B cell (primary cell): ENCODE results near the gene ARHGAP23. TPM values are rescaled to one million over a fixed set of nuclear protein-coding genes. Genes with fewer than 3 reads are reported as not detected.
A peak's percentile ranks its signal among the peaks of the same experiment; 100 is the strongest.

Source experiments
- ATAC-seq: fragments of 200-7000 bp; cut with Tn5 transposase; one replicate; pipeline ENCODE4 v1.10.0; 2021; ENCODE audit warnings: low read depth, mild to moderate bottlenecking, moderate number of reproducible peaks, moderate library complexity
- CTCF ChIA-PET: fragments of 350-600 bp; sonication (Branson Sonifier 250); formaldehyde crosslinking; loops from one replicate; lab custom pipeline; 2021; ENCODE audit warnings: antibody characterized with exemption, inconsistent platforms; lab: Charles Lee
- POLR2A ChIA-PET: fragments of 350-600 bp; sonication (Branson Sonifier 250); formaldehyde crosslinking; loops from one replicate; lab custom pipeline; 2021; ENCODE audit warnings: antibody characterized with exemption; lab: Charles Lee
- DNase-seq: peaks from one replicate; pipeline ENCODE4 v3.0.0; 2013
- H2AFZ ChIP-seq: 2 replicates; pipeline ENCODE4 v1.6.1; 2012; ENCODE audit warnings: mild to moderate bottlenecking, low read depth, low read length; ENCODE audit not compliant: insufficient read depth, poor library complexity, severe bottlenecking
- H3K27ac ChIP-seq, 2 donors: 1 replicate in 1 of 2; 2 replicates in 1 of 2; pipeline ENCODE4 v1.5.1; 2012 to 2013; ENCODE audit warnings: low read length in 2 of 2, mild to moderate bottlenecking in 2 of 2, moderate library complexity in 1 of 2
- H3K27me3 ChIP-seq, 4 experiments: fragments of 200-600 bp in 1 of 4; sonication (generic) in 1 of 4; replicated peaks in 1 of 4; 1 replicate in 2 of 4; 2 replicates in 2 of 4; pipeline versions ENCODE4 v1.6.1 to v1.7.0; 2013 to 2016; ENCODE audit warnings: low read length in 3 of 4, mild to moderate bottlenecking in 2 of 4, mixed read lengths in 1 of 4, moderate library complexity in 1 of 4; ENCODE audit not compliant: insufficient read depth in 4 of 4, control insufficient read depth in 3 of 4; ENCODE audit errors: control extremely low read depth in 1 of 4
- H3K36me3 ChIP-seq, 2 experiments: replicated peaks in 1 of 2; 1 replicate in 1 of 2; 2 replicates in 1 of 2; pipeline versions ENCODE4 v1.6.1 to v1.7.1; 2013; ENCODE audit warnings: low read length in 1 of 2; ENCODE audit not compliant: insufficient read depth in 2 of 2, control insufficient read depth in 1 of 2; ENCODE audit errors: control extremely low read depth in 1 of 2, extremely low read depth in 1 of 2
- H3K4me1 ChIP-seq, 2 donors: fragments of 200-600 bp in 1 of 2; sonication (generic) in 1 of 2; 1 replicate in 1 of 2; 2 replicates in 1 of 2; pipeline versions ENCODE4 v1.5.1 to v1.6.1; 2013 to 2017; ENCODE audit warnings: low read length in 2 of 2; ENCODE audit not compliant: control insufficient read depth in 2 of 2, insufficient read depth in 2 of 2
- H3K4me2 ChIP-seq: replicated peaks from 2 replicates; pipeline ENCODE3; 2012; ENCODE audit warnings: mild to moderate bottlenecking, low read depth, low read length; ENCODE audit not compliant: poor library complexity, severe bottlenecking
- H3K4me3 ChIP-seq, 5 experiments: fragments of 200-600 bp in 1 of 5; sonication (generic) in 1 of 5; 1 replicate in 3 of 5; 2 replicates in 2 of 5; pipeline versions ENCODE4 v1.5.1 to v1.7.0; 2011 to 2016; ENCODE audit warnings: low read length in 4 of 5, mild to moderate bottlenecking in 4 of 5, low read depth in 2 of 5, control low read depth in 1 of 5, moderate library complexity in 1 of 5; ENCODE audit not compliant: insufficient read depth in 1 of 5; ENCODE audit errors: control extremely low read depth in 1 of 5, extremely low read depth in 1 of 5
- H3K79me2 ChIP-seq: fragments of 200-600 bp; sonication (generic); one replicate; pipeline ENCODE4 v1.6.0; 2016; ENCODE audit warnings: low read length; ENCODE audit not compliant: control insufficient read depth, insufficient read depth
- H3K9ac ChIP-seq: fragments of 200-600 bp; sonication (generic); 2 replicates; pipeline ENCODE4 v1.6.1; 2017; ENCODE audit warnings: mild to moderate bottlenecking, low read length, moderate library complexity
- H3K9me3 ChIP-seq, 3 donors: one replicate each; pipeline versions ENCODE4 v1.6.1 to v1.7.1; 2013; ENCODE audit warnings: low read length in 2 of 3; ENCODE audit not compliant: control insufficient read depth in 2 of 3, insufficient read depth in 1 of 3; ENCODE audit errors: control extremely low read depth in 1 of 3
- H4K20me1 ChIP-seq: 2 replicates; pipeline ENCODE4 v1.6.0; 2012; ENCODE audit warnings: mild to moderate bottlenecking, low read length; ENCODE audit not compliant: insufficient read depth, control insufficient read depth, poor library complexity, severe bottlenecking
- H3K27ac Mint-ChIP-seq: one replicate; pipeline ENCODE4 v1.8.0; 2021; ENCODE audit warnings: mixed read lengths
- H3K27me3 Mint-ChIP-seq: one replicate; pipeline ENCODE4 v1.8.0; 2021; ENCODE audit warnings: mixed read lengths
- H3K4me1 Mint-ChIP-seq: one replicate; pipeline ENCODE4 v1.8.0; 2021; ENCODE audit warnings: mixed read lengths
- H3K4me3 Mint-ChIP-seq: one replicate; pipeline ENCODE4 v1.8.0; 2021; ENCODE audit warnings: mixed read lengths
- H3K9me3 Mint-ChIP-seq: one replicate; pipeline ENCODE4 v1.8.0; 2022; ENCODE audit warnings: mixed read lengths; ENCODE audit not compliant: insufficient read depth
- EZH2 ChIP-seq: IDR thresholded peaks from 2 replicates; pipeline ENCODE4 v1.6.1; 2012; ENCODE audit warnings: borderline replicate concordance, low read depth, mild to moderate bottlenecking, moderate library complexity, low read length; ENCODE audit not compliant: insufficient read depth, poor library complexity, severe bottlenecking
- WGBS: methylation state at CpG from one replicate; pipeline ENCODE4 v1.1.5; 2013; ENCODE audit warnings: missing lambda C conversion rate; ENCODE audit not compliant: insufficient coverage; 5-methylcytosine and 5-hydroxymethylcytosine counted together
- intact Hi-C: fragments of 100-400 bp; cut with micrococcal nuclease; formaldehyde crosslinking; loops from one replicate; pipeline ENCODE4 v1.10.0; 2022
- polyA plus RNA-seq: library from polyadenylated mRNA; depleted of rRNA; stranded (reverse); fragments of >200 nt; gene quantifications from 2 replicates; pipeline ENCODE4 v1.2.3, GENCODE V29; 2012
- total RNA-seq, 2 donors: library from RNA; stranded (reverse); fragments of 120-200 nt in 1 of 2; gene quantifications; 1 replicate in 1 of 2; 2 replicates in 1 of 2; pipeline versions ENCODE4 v1.2.3 to v1.2.4, GENCODE V29; 2013 to 2022
- TF ChIP-seq, protein P1 (sequence below): fragments of 200-600 bp; IDR thresholded peaks from one replicate; pipeline ENCODE4 v1.8.0; 2022; ENCODE audit warnings: antibody characterized with exemption, mild to moderate bottlenecking

ARHGAP23 gene
- total and polyA plus RNA-seq, 2 donors (not counting 1 experiment from before 2014, with no cell fraction given) = 0.07 to 0.12 TPM

DNA sequence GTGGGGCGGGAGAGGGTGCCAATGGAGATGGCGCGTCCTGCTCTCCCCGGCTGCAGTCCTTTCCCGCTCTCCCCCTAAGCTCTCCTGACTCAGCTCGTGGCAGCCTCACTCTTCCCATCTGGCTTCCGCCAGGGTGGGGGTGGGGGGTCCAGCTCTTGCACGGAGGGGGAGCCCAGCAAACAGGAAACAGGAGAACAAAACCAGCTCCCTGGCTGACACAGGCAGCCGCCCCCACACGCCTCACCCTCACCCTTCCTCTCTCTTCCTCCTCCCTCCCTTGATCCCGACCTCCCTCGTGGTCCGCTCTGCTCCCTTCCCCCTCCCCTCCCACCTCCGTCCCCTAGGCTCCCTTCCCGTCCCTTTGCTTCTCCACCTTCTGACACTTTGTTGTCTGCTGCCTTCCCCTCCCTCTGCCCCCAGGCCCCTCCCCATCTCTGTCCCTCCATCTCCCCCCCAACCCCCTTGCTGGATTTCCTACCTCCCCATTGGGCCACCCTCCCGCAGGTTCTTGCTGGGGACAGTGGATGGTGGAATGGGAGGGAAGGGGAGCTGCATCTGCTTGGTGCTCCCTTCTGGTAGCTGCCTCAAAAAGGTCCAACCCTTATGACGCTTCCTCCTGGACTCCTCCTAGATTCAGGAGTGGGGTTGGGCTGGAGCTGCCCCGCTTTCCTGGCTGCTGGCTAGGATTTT, 23.7 kb downstream of the ARHGAP23 start:
- DNase-seq = no peak
- ATAC-seq = no peak
- Histone ChIP-seq H3K79me2 (no peaks in the 10 kb centered on the region), H3K9ac (no peak overlapping the region), H3K27me3 (peaks cover 0 to 30% (median 6%) of the 10 kb centered on the region in 4 experiments), H3K4me1 (no peaks in the 10 kb centered on the region), H2AFZ (no peak overlapping the region), H3K36me3 (no peaks in the 10 kb centered on the region), H3K4me3 (no peak overlapping the region), H3K27ac (no peak overlapping the region), H4K20me1 (no peaks in the 10 kb centered on the region), H3K9me3 (peaks cover 0 to 2% (median 0%) of the 10 kb centered on the region in 3 donors), H3K4me2 (no peak overlapping the region)
- WGBS = 41% methylated on average over 11 of the region's 18 CpGs
- Mint-ChIP-seq H3K4me3 (no peak overlapping the region), H3K9me3 (no peaks in the 10 kb centered on the region), H3K27ac (no peak overlapping the region), H3K4me1 (peaks cover 13% of the 10 kb centered on the region), H3K27me3 (peaks cover 44% of the 10 kb centered on the region)
- CTCF ChIA-PET = no interaction called here
- TF ChIP-seq EZH2 = no peak
- TF ChIP-seq, protein P1, sequence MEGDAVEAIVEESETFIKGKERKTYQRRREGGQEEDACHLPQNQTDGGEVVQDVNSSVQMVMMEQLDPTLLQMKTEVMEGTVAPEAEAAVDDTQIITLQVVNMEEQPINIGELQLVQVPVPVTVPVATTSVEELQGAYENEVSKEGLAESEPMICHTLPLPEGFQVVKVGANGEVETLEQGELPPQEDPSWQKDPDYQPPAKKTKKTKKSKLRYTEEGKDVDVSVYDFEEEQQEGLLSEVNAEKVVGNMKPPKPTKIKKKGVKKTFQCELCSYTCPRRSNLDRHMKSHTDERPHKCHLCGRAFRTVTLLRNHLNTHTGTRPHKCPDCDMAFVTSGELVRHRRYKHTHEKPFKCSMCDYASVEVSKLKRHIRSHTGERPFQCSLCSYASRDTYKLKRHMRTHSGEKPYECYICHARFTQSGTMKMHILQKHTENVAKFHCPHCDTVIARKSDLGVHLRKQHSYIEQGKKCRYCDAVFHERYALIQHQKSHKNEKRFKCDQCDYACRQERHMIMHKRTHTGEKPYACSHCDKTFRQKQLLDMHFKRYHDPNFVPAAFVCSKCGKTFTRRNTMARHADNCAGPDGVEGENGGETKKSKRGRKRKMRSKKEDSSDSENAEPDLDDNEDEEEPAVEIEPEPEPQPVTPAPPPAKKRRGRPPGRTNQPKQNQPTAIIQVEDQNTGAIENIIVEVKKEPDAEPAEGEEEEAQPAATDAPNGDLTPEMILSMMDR = no peak
- POLR2A ChIA-PET = no interaction called here
- intact Hi-C loops = no loop called here

DNA sequence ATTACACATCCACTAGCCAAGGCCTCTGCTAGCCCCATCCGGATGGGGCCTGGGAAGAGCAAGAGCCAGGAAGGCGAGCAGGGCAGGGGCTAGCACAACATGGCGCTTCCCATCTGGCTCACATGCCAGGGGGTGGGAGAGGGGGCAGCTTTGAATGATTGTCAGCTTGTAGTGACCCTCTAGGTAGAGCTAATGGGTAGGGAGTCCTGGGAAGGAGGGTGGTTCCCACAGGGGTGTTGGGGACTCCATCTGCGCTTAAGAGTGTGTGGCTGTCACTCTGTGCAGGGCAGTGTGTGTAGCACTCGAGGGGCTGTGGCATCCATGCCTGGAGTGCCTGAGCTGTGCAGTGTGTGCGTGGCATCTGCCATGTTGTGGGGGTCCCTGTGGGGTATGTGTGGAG, 24.5 kb downstream of the ARHGAP23 start:
- Histone ChIP-seq H4K20me1 (no peaks in the 10 kb centered on the region), H3K27me3 (peaks cover 0 to 30% (median 6%) of the 10 kb centered on the region in 4 experiments), H3K4me3 (no peak overlapping the region), H3K9ac (no peak overlapping the region), H2AFZ (no peak overlapping the region), H3K4me2 (no peak overlapping the region), H3K79me2 (no peaks in the 10 kb centered on the region), H3K4me1 (no peaks in the 10 kb centered on the region), H3K36me3 (no peaks in the 10 kb centered on the region), H3K27ac (no peak overlapping the region), H3K9me3 (peaks cover 0 to 2% (median 0%) of the 10 kb centered on the region in 3 donors)
- intact Hi-C loops = no loop called here
- Mint-ChIP-seq H3K4me3 (peak overlapping the region; percentile 44), H3K27ac (no peak overlapping the region), H3K4me1 (peaks cover 13% of the 10 kb centered on the region), H3K27me3 (peaks cover 49% of the 10 kb centered on the region), H3K9me3 (no peaks in the 10 kb centered on the region)
- ChIA-PET POLR2A (no interaction called here), CTCF (no interaction called here)
- DNase-seq (no peak), ATAC-seq (no peak)
- TF ChIP-seq, protein P1 = no peak
- TF ChIP-seq EZH2 = no peak
- 90% methylated on average over 6 of the region's 6 CpGs for WGBS
